ENCODE measurements around the gene LARP4B.

DNA sequence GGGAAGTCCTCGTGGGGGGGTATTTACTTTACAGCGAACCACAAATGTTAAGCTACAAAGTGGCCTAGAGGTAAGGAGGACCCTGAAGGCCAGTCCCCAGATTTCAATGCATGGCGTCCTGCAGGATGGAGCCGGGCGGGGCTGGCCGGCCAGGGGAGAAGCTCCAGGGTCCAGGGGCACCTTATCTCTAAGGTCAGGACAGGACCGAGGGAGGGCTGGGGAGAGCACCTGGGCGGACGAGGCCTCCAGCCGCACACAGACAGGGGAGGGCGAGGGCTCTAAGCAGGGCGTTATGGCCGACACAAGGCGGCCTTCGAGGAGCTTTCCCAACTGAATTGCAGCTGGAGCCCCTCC is 145.7 kb downstream of the LARP4B start:
- TF ChIP-seq EZH2phosphoT487 (IDR thresholded peaks at IDR 0.05; ENCODE audit: unreplicated experiment), result no peak
- TF ChIP-seq, protein P1, sequence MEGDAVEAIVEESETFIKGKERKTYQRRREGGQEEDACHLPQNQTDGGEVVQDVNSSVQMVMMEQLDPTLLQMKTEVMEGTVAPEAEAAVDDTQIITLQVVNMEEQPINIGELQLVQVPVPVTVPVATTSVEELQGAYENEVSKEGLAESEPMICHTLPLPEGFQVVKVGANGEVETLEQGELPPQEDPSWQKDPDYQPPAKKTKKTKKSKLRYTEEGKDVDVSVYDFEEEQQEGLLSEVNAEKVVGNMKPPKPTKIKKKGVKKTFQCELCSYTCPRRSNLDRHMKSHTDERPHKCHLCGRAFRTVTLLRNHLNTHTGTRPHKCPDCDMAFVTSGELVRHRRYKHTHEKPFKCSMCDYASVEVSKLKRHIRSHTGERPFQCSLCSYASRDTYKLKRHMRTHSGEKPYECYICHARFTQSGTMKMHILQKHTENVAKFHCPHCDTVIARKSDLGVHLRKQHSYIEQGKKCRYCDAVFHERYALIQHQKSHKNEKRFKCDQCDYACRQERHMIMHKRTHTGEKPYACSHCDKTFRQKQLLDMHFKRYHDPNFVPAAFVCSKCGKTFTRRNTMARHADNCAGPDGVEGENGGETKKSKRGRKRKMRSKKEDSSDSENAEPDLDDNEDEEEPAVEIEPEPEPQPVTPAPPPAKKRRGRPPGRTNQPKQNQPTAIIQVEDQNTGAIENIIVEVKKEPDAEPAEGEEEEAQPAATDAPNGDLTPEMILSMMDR (conservative IDR thresholded peaks at IDR 0.05; ENCODE audit: low read depth in 2 of 2), result no peak
- TF ChIP-seq, protein P2, sequence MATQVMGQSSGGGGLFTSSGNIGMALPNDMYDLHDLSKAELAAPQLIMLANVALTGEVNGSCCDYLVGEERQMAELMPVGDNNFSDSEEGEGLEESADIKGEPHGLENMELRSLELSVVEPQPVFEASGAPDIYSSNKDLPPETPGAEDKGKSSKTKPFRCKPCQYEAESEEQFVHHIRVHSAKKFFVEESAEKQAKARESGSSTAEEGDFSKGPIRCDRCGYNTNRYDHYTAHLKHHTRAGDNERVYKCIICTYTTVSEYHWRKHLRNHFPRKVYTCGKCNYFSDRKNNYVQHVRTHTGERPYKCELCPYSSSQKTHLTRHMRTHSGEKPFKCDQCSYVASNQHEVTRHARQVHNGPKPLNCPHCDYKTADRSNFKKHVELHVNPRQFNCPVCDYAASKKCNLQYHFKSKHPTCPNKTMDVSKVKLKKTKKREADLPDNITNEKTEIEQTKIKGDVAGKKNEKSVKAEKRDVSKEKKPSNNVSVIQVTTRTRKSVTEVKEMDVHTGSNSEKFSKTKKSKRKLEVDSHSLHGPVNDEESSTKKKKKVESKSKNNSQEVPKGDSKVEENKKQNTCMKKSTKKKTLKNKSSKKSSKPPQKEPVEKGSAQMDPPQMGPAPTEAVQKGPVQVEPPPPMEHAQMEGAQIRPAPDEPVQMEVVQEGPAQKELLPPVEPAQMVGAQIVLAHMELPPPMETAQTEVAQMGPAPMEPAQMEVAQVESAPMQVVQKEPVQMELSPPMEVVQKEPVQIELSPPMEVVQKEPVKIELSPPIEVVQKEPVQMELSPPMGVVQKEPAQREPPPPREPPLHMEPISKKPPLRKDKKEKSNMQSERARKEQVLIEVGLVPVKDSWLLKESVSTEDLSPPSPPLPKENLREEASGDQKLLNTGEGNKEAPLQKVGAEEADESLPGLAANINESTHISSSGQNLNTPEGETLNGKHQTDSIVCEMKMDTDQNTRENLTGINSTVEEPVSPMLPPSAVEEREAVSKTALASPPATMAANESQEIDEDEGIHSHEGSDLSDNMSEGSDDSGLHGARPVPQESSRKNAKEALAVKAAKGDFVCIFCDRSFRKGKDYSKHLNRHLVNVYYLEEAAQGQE (IDR thresholded peaks at IDR 0.05; ENCODE audit: unreplicated experiment), result no peak
- TF ChIP-seq EZH2 (IDR thresholded peaks at IDR 0.05; ENCODE audit: low read depth, unreplicated experiment), result no peak
- no peak for TF ChIP-seq CREB1 (CRISPR knock-in tag; IDR thresholded peaks at IDR 0.05; ENCODE audit: low read depth)
- TF ChIP-seq, protein P3, sequence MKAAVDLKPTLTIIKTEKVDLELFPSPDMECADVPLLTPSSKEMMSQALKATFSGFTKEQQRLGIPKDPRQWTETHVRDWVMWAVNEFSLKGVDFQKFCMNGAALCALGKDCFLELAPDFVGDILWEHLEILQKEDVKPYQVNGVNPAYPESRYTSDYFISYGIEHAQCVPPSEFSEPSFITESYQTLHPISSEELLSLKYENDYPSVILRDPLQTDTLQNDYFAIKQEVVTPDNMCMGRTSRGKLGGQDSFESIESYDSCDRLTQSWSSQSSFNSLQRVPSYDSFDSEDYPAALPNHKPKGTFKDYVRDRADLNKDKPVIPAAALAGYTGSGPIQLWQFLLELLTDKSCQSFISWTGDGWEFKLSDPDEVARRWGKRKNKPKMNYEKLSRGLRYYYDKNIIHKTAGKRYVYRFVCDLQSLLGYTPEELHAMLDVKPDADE (IDR thresholded peaks at IDR 0.05), result no peak
- TF ChIP-seq POLR2AphosphoS5 (IDR thresholded peaks at IDR 0.05; ENCODE audit: low read depth), result no peak
- no peak for TF ChIP-seq JUNB (IDR thresholded peaks at IDR 0.05; ENCODE audit: unreplicated experiment)
- no peak for TF ChIP-seq ZNF331 (CRISPR knock-in tag; IDR thresholded peaks at IDR 0.05; ENCODE audit: low read depth)
